Ascending aorta (tissue), 2 donors: ENCODE results near the gene CAMSAP1. TPM values are rescaled to one million over a fixed set of nuclear protein-coding genes. Genes with fewer than 3 reads are reported as not detected.
"Not testable (repeated sequence)": the region's sequence is repeated elsewhere in the genome, so short reads cannot be mapped to it uniquely, and the experiment has no call there.

Experiments used
- DNase-seq, 2 donors: peaks; one replicate each; pipeline ENCODE4 v3.0.0-alpha.2; 2019; ENCODE audit warnings: low spot score in 2 of 2
- H3K27ac ChIP-seq, 2 donors: fragments of 200-600 bp; sonication (generic); one replicate each; pipeline ENCODE4 v1.5.1; 2016 to 2017; ENCODE audit warnings: mild to moderate bottlenecking in 1 of 2
- H3K27me3 ChIP-seq: fragments of 200-600 bp; sonication (generic); one replicate; pipeline ENCODE4 v1.5.1; 2017
- H3K36me3 ChIP-seq, 2 donors: fragments of 200-600 bp; sonication (generic); one replicate each; pipeline ENCODE4 v1.5.1; 2016
- H3K4me1 ChIP-seq, 2 donors: fragments of 200-600 bp; sonication (generic); one replicate each; pipeline ENCODE4 v1.5.1; 2016 to 2017; ENCODE audit warnings: mild to moderate bottlenecking in 1 of 2
- H3K4me3 ChIP-seq, 2 donors: fragments of 200-600 bp; sonication (generic); one replicate each; pipeline ENCODE4 v1.5.1; 2016 to 2017; ENCODE audit warnings: mild to moderate bottlenecking in 1 of 2
- H3K9me3 ChIP-seq, 2 donors: fragments of 200-600 bp; sonication (generic); one replicate each; pipeline ENCODE4 v1.5.1; 2016
- CTCF ChIP-seq, 3 experiments: fragments of 200-600 bp in 2 of 3; fragments of 450-650 bp in 1 of 3; sonication (generic) in 2 of 3; IDR thresholded peaks; one replicate each; pipeline ENCODE4 v1.5.1; 2016 to 2019; ENCODE audit warnings: antibody characterized with exemption in 3 of 3, mild to moderate bottlenecking in 1 of 3, moderate library complexity in 1 of 3
- intact Hi-C: fragments of 100-400 bp; cut with DNase I; formaldehyde crosslinking; loops from one replicate; pipeline ENCODE4 v1.15.1; 2023
- total RNA-seq: library from RNA; depleted of rRNA; stranded (reverse); fragments of >200 nt; gene quantifications from one replicate; pipeline ENCODE4 v1.1.0, GENCODE V29; 2016

Gene CAMSAP1
- total RNA-seq, 1 donor from 2014 or later = 10.1 TPM

- intact Hi-C loops = no loop called here
- peaks cover 26 to 65% of the 10 kb centered on the region in 2 donors for H3K36me3 ChIP-seq
- H3K9me3 ChIP-seq = peaks cover 65 to 84% of the 10 kb centered on the region in 2 donors
- no peak overlapping the region for H3K4me3 ChIP-seq
- TF ChIP-seq CTCF (IDR thresholded peaks at IDR 0.05) = no peak
- H3K27me3 ChIP-seq = no peaks in the 10 kb centered on the region
- DNase-seq = no peak
- no peak overlapping the region for H3K27ac ChIP-seq
- no peaks in the 10 kb centered on the region for H3K4me1 ChIP-seq
Observed at GRCh38 chr9:135914921-135915320, 7.6 kb upstream of the CAMSAP1 start.

GRCh38 chr9:135911233-135911632 is 3.9 kb upstream of the CAMSAP1 start:
- Histone ChIP-seq H3K36me3 (peaks cover 26 to 62% of the 10 kb centered on the region in 2 donors), H3K9me3 (peaks cover 32 to 47% of the 10 kb centered on the region in 2 donors), H3K4me1 (peaks cover 9 to 10% of the 10 kb centered on the region in 2 donors)
- DNase-seq, H3K27me3 ChIP-seq, H3K4me3 ChIP-seq, H3K27ac ChIP-seq, intact Hi-C loops: not testable (repeated sequence)

- Histone ChIP-seq H3K27ac (no peak overlapping the region), H3K4me1 (peaks cover 10% of the 10 kb centered on the region in 2 donors), H3K27me3 (no peaks in the 10 kb centered on the region), H3K36me3 (peaks cover 22 to 57% of the 10 kb centered on the region in 2 donors), H3K9me3 (peaks cover 28 to 42% of the 10 kb centered on the region in 2 donors), H3K4me3 (no peak overlapping the region)
- no peak for TF ChIP-seq CTCF (IDR thresholded peaks at IDR 0.05)
- intact Hi-C loops = no loop called here
- DNase-seq = no peak
Observed at GRCh38 chr9:135910757-135911156, 3.4 kb upstream of the CAMSAP1 start.

- peaks cover 10 to 15% of the 10 kb centered on the region in 2 donors for H3K4me1 ChIP-seq
- intact Hi-C loops = no loop called here
- H3K9me3 ChIP-seq = peaks cover 23 to 37% of the 10 kb centered on the region in 2 donors
- H3K27ac ChIP-seq = no peak overlapping the region
- no peak for TF ChIP-seq CTCF (IDR thresholded peaks at IDR 0.05)
- no peaks in the 10 kb centered on the region for H3K27me3 ChIP-seq
- no peak overlapping the region for H3K4me3 ChIP-seq
- peaks cover 19 to 52% of the 10 kb centered on the region in 2 donors for H3K36me3 ChIP-seq
- DNase-seq = no peak
Observed at GRCh38 chr9:135910216-135910615, 2.9 kb upstream of the CAMSAP1 start.

- H3K27me3 ChIP-seq = no peaks in the 10 kb centered on the region
- no peak overlapping the region for H3K4me3 ChIP-seq
- no peak for DNase-seq
- no peak overlapping the region for H3K27ac ChIP-seq
- intact Hi-C loops = loop anchor here (5.0 kb wide), 1 partner anchor 1582 kb away; the partner anchor contains the start of gene RXRA
- peaks cover 10 to 21% of the 10 kb centered on the region in 2 donors for H3K4me1 ChIP-seq
- H3K9me3 ChIP-seq = peaks cover 16 to 29% of the 10 kb centered on the region in 2 donors
- no peak for TF ChIP-seq CTCF (IDR thresholded peaks at IDR 0.05)
- peaks cover 13 to 43% of the 10 kb centered on the region in 2 donors for H3K36me3 ChIP-seq
Observed at GRCh38 chr9:135909371-135909770, 2.0 kb upstream of the CAMSAP1 start.

- intact Hi-C loops = loop anchor here (5.0 kb wide), 1 partner anchor 1581 kb away; the partner anchor contains the start of gene RXRA
- no peak for TF ChIP-seq CTCF (IDR thresholded peaks at IDR 0.05)
- Histone ChIP-seq H3K9me3 (peaks cover 10 to 23% of the 10 kb centered on the region in 2 donors), H3K27me3 (no peaks in the 10 kb centered on the region), H3K36me3 (peaks cover 8 to 37% of the 10 kb centered on the region in 2 donors), H3K4me3 (peak overlapping the region; percentile 89 to 97), H3K4me1 (peaks cover 10 to 21% of the 10 kb centered on the region in 2 donors), H3K27ac (no peak overlapping the region)
- no peak for DNase-seq
Observed at GRCh38 chr9:135908754-135909204, 1.4 kb upstream of the CAMSAP1 start.
